Peyer's patch (tissue), 4 donors: ENCODE measurements around the gene CD27.

ENCODE experiments used
- CTCF ChIP-seq, 6 experiments: fragments of 450-650 bp in 4 of 6; fragments of 200-600 bp in 2 of 6; sonication (generic) in 1 of 6; IDR thresholded peaks; one replicate each; pipeline ENCODE4 v1.5.1; 2017 to 2019; ENCODE audit warnings: antibody characterized with exemption in 6 of 6, mild to moderate bottlenecking in 3 of 6, moderate library complexity in 1 of 6
- POLR2A ChIP-seq, 2 donors: fragments of 450-650 bp; IDR thresholded peaks; one replicate each; pipeline ENCODE4 v1.5.1; 2017; ENCODE audit warnings: antibody characterized with exemption in 2 of 2, mild to moderate bottlenecking in 2 of 2, moderate library complexity in 2 of 2

GRCh38 chr12:6426882-6427671, 17.7 kb upstream of the CD27 start:
- no peak for TF ChIP-seq POLR2A (IDR thresholded peaks at IDR 0.05)
- TF ChIP-seq CTCF (IDR thresholded peaks at IDR 0.05), result no peak
